Measurements from ENCODE around the gene ROR1.

DNA sequence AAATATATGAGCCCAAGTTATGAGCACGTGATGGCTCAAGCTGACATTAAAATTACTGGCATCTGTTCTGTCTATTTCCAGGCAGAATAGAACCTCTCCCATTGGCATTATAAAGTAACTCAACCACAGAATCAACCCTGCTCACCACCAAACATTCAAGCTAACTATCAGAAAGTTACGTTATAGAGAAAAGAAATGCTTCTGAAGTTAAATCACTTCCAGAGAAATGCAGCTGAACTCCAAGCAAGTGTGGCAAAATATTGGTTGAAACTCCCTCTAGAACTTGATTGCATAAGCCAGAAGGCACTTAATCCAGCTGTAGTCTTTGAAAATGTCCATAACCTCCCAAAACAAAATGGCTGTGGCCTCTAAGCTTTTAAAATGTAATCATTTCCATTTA lies 393.4 kb downstream of the ROR1 start:
- TF ChIP-seq POLR2AphosphoS5 (IDR thresholded peaks at IDR 0.05; ENCODE audit: borderline replicate concordance, low read depth, low read length) (no peak), EZH2 (IDR thresholded peaks at IDR 0.05) (no peak)

Data from SK-N-MC (cell line).